H54 (cell line): ENCODE results near the gene CHTF18.

Source experiments
- DNase-seq: peaks from one replicate; pipeline ENCODE4 v3.0.0; 2011; ENCODE audit warnings: low spot score, mixed read lengths; ENCODE audit not compliant: insufficient read length
- FAIRE-seq: peaks from 3 replicates; lab custom pipeline; 2011; peaks lifted over from hg19 to GRCh38; lab: Jason Lieb, UNC
- POLR2A ChIP-seq: IDR thresholded peaks from 2 replicates; pipeline ENCODE4 v1.6.1; 2011; ENCODE audit warnings: low read depth, mild to moderate bottlenecking, low read length

Gene CHTF18

GRCh38 chr16:839643-840408 is 51.4 kb downstream of the CHTF18 start:
- DNase-seq, result no peak
- no peak for TF ChIP-seq POLR2A
- FAIRE-seq, result no peak

- DNase-seq (no peak), FAIRE-seq (no peak)
- TF ChIP-seq POLR2A, result no peak
Measured at GRCh38 chr16:840561-841454, 52.4 kb downstream of the CHTF18 start.

- TF ChIP-seq POLR2A, result no peak
- FAIRE-seq (no peak), DNase-seq (no peak)
Measured at GRCh38 chr16:841455-842060, 53.1 kb downstream of the CHTF18 start.

- DNase-seq (no peak), FAIRE-seq (no peak)
- no peak for TF ChIP-seq POLR2A
Measured at GRCh38 chr16:842061-842476, 53.6 kb downstream of the CHTF18 start.

- no peak for DNase-seq
- no peak for FAIRE-seq
- TF ChIP-seq POLR2A, result no peak
Measured at GRCh38 chr16:842711-843560, 54.5 kb downstream of the CHTF18 start.

- no peak for FAIRE-seq
- no peak for DNase-seq
- TF ChIP-seq POLR2A, result no peak
Measured at GRCh38 chr16:843771-844170, 55.4 kb downstream of the CHTF18 start.

- no peak for FAIRE-seq
- no peak for DNase-seq
- no peak for TF ChIP-seq POLR2A
Measured at GRCh38 chr16:844638-845350, 56.4 kb downstream of the CHTF18 start.

- no peak for TF ChIP-seq POLR2A
- FAIRE-seq (no peak), DNase-seq (no peak)
Measured at GRCh38 chr16:845351-845745, 56.9 kb downstream of the CHTF18 start.

GRCh38 chr16:847151-847550 is 58.7 kb downstream of the CHTF18 start:
- TF ChIP-seq POLR2A, result no peak
- DNase-seq, result no peak
- no peak for FAIRE-seq
